Measurements from ENCODE around the gene CD99L2.

CD99L2 gene, protein sequence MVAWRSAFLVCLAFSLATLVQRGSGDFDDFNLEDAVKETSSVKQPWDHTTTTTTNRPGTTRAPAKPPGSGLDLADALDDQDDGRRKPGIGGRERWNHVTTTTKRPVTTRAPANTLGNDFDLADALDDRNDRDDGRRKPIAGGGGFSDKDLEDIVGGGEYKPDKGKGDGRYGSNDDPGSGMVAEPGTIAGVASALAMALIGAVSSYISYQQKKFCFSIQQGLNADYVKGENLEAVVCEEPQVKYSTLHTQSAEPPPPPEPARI

DNA sequence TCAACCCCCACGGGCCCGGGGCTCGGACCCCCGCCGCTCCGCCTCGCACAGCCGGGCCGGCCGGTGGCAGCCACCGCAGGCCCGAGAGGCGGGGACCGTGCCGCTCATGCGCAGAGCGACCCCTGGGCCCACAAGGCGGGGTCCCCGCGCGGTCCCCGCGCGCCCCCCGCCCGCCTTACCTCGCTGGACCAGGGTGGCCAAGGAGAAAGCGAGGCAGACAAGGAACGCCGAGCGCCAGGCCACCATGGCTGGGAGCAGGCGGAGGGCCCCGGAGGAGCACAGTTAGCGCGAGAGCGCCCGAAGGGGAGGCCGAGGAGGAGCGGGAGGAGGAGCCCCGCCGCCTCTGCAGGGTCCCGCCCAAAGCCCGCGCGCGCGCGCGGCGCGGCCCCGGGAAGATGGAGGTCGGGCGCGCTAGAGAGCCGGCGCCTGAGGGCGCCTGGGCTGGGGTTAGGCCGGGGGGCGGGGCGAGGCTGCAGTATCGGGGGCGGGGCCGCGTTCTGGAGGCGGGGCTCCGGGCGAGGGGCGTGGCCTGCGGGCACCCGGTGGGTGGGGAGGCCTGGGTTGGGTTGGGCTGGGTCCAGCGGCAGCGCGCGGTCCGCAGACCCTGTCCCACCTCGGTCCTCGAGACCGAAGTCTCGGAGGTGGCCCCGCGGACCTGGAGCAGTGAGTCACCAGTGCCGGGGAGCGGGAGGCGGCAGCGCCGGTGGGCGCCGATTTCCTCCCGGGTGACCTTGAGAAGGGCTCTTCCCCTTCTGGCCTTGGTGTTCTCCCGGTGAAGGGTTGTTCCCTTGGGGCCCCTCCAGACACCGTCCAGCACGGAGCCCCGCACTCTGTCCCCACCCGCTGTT lies at the start of gene CD99L2:
CD99L2 (minus strand) TSS at position 326 of the 848 bp plus-strand sequence; CDS start at position 246, 80 bp downstream.
- no peak for FAIRE-seq

DNA sequence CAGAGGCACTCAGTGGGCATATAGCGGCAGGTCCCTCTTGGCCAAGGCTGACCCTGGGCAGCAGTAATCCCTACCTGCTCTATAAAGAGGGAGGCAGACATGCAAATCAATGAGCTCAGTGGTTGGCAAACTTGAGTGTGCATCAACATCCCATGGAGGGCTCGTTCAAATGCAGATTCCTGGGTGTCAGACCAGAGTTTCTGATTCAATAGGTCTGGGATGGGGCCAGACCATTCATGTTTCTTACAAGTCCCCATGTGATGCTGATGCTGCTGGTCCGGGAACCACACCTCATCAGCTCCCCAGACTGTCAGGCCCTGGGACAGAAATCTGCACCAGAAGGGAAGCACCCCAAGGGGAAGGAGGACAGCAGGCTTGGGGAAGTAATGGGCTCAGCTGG lies 45.8 kb upstream of the CD99L2 start:
- FAIRE-seq, result no peak

DNA sequence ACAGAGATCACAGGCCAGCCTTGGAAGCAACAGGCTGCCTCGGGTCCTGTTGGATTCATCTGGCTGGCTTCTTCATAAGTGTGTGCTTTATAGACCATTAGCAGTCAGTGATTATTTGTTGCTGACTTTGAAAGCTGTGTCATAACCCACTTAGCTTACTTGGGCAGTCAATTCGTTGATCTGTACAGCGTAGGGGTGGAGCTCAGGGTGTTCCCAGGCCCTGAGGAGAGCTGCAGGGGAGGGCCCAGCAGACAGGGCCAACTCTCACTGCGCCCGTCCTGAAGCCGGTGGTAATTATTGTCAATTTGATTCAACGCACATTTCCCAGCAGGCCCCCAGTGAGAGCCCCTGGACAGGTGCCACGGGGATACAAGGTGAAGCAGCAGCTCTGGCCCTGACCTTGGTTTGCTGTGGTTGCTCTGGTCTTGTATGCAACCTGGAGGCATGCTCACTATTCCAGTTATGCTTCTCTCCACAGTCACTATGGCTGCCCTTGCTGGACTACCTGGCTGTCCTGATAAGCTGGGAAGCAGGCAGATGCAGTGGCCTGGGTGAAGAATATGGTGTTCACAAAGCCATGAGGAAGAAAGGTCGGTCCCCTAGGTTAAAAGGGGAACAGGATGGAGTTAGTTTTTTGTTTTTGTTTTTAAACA lies 44.6 kb upstream of the CD99L2 start:
- FAIRE-seq, result no peak

DNA sequence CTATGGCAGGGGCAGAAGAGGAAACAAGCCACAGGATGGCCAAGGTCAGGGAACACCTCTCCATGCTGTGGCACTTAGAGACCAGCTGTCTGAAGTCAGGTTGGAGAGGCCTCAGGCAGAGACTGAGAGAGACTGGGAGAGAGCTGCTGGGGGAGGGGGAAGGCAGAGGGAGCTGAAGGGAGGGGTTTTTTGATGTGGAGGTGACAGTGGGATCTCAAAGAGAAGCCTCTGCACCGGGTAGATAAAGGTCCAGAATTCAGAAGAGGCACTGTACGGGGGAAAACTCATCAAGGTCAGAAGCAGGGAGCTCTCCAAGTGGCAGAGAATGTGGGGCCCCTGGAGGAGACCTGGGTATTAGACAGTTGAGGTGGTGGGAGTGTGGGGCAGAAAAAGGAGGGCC lies 43.1 kb upstream of the CD99L2 start:
- no peak for FAIRE-seq

DNA sequence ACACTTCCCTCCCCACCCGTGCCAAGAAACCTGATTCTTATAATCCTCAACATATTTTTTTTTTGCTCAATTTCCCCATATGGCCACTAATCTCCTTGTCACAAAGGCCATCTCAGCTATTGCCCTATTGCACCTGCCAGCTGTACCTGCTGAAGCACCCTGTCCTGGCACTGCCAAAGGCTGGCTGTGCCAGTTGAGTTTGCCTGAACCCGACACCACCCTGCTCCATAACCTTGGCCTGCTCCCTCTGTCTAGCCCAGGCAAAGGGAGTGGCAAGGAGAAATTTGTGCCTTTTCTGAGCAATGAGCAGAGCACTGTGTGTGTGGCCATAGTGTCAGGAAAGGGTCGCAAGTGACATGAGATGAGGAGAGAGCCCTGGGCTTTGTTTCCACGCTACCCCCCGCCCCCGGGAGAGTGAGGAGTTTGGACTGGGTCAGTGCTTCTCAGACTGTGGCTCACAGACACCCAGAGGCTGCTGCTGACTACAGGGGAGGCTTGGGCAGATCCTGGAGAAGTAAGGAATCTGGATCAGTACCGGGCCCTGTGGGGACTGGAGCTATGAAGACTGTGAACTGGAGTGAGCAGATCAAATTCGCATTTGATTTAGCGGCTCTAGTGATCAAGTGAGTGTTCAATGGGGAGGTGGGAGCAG lies 42.5 kb upstream of the CD99L2 start:
- no peak for FAIRE-seq

DNA sequence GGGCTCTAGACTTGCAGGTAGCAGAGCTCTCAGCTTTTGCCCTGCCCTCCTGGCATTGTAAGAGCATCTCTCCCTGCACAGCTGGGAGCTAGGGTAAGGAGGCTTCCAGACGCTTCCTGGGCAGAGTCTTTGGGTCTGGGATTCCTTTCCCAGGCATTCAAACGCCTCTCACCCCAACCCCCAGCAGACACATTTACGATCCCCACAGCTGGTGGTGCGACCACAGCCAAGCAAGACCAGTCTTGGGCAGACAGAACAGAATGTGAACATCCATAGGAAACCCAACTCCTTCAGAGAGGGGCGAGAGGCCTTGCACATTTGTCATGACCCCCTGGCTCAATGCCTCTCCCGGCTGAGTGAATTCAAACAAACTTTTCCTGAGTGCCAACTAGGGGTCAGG lies 38.1 kb upstream of the CD99L2 start:
- FAIRE-seq, result no peak

DNA sequence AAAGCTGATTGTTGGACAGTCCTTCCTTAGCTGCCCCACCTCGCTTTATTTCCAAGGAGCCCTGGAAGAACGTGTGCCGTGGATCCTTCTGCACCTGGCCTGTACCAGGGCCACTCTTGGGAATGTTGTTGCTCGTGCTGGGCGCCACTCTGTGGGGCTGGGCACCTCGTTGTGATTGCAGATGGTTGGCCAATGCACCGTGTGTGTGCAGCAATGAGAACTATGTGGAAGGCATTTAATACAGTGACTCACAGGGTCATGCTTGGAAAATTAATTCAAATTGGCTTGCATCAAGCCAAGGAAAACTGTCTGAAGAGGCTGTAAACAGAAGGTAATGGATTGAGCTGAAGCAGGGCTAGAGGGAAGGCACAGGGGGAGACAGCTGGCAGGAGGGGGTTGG lies 37.0 kb upstream of the CD99L2 start:
- no peak for FAIRE-seq

DNA sequence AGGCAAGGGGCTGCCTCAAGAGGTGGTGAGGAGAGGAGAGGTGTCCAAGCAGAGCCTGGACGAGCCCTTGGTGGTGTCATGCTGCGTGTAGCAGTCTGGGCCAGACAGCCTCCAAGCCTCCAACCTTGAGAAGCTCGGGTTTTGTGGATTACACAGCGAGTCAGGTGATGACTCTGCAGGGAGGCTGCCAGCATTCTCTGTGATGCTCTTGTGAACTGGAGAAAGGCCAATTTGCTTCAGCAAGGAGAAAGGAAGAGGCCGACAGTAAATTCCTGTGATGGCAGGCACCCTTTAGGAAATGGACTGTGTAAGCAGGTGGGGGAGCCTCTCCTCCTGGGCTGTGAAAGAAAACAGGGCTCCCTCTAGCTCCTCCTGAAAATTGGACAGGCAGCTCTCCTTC lies 36.0 kb upstream of the CD99L2 start:
- no peak for FAIRE-seq

DNA sequence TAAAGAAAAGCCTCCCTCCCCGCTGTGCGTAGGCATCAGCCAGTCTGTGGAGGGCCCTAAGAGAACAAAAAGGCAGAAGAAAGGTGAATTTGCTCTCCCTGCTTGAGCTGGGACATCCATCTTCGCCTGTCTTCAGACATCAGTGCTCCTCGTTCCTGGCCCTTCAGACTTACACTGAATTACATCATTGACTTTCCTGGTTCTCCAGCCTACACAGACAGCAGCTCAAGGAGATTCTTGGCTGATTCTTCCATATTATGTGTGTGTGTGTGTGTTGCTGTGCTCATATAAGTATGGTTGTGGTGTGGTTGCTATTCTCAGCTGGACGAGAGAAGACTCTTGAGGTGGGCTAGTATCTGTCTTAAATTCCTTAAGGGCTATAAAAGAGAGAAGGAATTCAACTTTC lies 35.5 kb upstream of the CD99L2 start:
- no peak for FAIRE-seq

DNA sequence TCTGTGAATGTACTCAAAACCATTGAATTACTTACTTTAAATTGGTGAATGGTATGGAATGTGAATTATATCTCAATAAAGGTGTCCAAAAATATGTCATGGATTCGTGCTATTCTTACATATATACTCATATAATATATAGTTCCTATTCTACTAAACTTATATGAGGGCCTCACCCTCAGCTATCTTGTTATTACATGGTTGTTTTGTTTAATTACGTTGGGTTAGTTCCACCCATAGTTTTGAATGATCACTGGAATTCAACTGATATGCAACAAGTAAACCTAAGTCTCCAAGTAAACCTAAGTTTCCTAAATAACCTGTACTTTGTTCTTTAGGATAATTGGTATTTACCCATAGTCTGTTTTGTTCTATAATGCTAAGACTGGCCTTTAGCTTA lies 30.6 kb upstream of the CD99L2 start:
- no peak for FAIRE-seq

DNA sequence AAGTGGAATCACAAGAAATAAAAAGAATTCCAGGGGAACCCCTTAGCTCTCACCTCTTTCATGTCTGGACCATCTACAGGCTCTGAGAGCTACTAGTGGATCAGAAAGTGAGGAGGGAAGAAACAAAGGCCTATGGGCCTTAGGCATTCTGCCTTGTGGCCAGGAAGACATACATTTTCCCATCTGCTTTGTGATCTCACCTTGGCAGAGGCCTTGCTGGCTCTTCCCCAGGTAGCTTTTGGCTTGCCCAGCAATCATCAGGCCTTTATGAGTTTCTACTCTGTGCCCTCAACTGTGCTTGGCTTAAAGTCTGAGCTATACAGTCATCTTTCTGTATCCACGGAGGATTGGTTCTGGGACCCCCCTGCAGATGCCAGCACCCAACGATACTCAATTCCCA lies 28.3 kb upstream of the CD99L2 start:
- no peak for FAIRE-seq

DNA sequence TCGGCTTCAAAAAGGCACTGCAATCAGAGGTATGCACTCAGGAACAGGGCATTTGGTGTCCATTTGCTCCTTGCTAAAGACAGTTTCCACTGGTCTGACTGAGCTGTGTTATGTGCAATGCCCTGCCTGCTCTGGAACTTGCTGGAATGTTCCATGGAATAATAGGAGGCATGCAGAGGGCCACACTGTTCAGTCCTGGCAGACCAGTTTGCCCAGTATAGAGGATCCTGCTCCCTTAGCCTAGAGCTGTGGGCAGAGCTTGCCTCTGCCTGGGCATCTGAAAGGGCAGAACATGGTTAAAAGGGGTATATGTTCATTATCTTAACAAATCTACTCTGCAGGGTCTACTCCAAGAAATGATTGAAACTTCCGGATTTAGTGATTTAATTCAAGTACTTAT lies 27.8 kb upstream of the CD99L2 start:
- no peak for FAIRE-seq

DNA sequence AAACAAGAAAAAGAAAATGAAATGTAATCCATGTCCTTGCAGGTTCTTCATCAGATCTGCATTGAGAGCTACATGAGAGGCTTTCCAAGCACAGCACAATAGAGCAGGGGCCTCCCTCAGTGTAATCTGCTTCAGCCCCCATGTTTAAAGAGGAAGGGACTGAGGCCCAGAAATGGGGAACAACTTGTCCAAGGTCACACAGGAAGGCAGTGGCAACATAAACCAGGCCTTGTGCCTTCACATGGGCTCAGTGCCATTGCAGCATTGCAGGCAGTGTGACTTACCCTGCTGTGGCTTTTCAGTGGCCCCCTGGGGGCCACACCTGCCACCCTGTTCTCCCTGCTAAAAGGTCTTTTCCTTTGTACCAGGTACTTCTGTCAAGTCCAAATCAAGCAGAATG lies 20.9 kb upstream of the CD99L2 start:
- FAIRE-seq, result no peak

DNA sequence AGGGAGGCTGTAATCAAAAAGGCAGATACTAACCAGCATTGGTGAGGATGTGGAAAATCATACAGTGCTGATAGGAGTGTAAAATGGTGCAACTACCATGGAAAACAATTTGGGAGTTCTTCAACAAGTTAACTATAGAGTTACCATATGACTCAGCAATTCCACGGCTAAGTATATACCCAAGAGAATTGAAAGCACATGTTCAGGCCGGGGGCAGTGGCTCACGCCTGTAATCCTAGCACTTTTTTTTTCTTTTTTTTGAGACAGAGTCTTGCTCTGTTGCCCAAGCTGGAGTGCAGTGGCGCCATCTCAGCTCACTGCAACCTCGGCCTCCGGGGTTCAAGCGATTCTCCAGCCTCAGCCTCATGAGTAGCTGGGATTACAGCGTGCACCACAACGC lies 15.0 kb upstream of the CD99L2 start:
- FAIRE-seq, result no peak

DNA sequence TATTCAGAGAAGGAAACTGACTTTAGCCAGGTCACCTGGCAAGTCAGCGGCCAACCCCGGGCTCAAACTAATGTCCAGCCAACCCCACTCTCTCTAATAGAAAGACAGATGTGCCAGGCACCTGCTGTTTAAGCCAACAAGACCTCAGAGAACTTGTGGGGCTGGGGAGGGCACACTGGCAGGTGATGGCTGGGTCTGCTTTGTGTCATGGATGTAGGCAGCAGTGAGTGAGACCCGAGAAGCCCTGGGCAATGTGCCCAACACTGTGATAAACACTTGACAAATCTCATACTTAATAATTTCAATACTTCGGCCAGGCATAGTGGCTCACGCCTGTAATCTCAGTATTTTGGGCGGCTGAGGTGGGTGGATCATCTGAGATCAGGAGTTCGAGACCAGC lies 9.0 kb upstream of the CD99L2 start:
- no peak for FAIRE-seq

DNA sequence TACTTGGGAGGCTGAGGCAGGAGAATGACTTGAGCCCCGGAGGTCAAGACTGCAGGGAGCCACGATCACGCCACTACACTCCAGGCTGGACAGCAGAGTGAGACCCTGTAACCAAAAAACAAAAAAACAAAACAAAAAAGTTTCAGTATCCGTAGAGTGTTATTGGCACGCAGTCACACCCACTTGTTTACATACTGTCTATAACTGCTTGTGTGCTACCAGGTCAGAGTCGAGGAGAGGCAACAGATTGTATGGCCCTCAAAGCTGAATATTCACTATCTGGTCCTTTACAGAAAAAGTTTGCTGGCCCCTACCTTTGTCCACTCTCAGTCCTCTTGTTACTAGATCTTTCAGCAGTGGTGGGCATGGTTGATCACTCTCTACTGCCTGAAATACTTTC lies 8.2 kb upstream of the CD99L2 start:
- FAIRE-seq, result no peak

DNA sequence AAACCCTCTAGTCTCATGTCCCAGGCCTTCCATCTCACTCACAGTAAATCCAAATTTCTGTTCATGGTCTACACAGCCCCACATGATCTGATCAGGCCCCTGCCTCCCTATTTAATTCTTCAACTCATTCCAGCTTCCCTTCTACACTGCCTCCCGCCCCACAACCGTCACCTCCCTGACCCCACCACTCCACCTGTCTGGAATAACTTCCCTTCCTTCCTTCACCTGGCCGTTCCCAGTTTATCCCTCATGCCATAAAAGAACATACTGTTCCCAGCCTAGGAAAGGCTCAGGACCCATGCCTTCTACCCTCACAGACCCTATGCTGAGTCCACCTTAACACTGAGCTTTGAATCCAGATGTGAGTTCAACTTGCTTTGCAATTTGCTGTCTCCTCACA lies 6.8 kb upstream of the CD99L2 start:
- FAIRE-seq, result no peak

DNA sequence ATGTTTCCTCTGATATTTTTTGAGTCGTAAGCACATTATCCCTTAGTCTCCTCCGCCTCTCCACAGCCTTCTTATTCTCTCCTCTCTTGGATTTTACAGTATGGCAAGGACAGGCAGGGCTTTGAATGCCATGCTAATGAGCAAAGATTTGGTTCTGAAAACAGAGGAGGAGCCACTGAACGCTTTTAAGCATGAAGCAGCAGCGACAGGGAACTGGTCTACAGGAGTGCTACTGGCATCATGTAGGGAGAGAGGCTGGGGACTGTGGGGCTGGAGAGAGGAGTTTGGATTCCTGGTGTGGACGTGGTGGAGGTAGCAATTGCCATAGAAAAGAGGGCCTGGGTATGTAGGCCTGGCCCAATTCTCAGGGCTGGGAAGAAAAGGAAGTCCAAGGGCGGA lies 4.6 kb upstream of the CD99L2 start:
- FAIRE-seq, result no peak

DNA sequence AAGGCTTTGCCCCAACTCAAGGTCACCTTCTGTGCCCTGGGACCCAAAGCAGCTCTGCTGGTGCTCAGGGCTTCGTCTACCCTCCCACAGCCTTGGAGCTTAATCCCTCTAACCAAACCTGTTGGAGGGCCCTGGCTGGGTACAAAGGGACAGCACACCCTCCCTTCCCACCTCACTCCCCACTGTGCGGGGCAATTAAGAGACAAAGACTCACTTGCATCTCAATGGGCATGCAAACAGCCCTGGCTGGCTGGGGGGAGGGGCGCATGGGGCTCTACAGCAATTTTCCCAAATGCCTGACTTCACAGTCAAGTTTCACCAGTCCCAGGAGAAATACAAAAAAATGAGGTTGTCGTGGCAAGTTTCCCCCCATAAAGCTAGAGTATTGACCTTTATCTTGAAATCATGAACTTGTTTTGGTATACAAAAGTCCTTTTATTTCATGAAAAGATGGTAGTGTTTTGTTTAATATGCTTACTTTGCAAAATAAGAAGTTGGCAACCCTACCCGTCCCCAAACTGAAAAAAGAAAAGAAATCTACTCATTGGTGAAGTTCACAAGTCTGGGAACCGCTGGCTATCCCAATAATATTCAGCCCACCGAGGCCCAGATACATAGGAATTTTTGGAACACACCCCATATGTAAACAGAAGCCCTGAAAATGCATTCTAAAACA lies 4.1 kb upstream of the CD99L2 start:
- FAIRE-seq, result no peak

DNA sequence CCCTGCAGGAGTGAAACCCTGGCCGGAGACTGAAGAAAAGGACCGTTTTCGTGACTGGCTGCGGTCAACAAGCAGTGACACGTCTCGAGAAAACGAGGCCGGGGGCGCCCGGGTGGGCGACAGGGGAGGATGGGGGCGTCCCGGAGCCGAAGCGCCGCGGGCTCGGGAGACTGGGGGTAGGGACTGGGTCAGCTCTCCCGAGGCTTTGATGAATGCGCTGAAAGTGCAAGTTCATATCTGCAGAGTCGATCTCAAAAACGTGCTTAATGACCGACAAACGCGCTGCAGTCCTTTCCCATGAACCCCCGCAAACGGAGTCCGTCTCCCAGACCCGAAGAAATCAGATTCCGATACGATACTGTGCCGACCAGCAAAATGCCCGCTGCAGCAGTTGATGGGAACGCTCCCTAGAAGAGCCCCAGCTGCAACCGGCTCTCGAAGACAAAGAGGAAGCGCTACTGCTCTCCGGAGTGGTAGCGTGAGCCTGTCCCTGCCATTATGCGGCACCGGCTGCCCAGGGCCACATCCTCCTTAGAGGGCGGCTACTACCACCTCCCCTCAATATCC lies 806 bp upstream of the CD99L2 start:
- FAIRE-seq, result no peak

DNA sequence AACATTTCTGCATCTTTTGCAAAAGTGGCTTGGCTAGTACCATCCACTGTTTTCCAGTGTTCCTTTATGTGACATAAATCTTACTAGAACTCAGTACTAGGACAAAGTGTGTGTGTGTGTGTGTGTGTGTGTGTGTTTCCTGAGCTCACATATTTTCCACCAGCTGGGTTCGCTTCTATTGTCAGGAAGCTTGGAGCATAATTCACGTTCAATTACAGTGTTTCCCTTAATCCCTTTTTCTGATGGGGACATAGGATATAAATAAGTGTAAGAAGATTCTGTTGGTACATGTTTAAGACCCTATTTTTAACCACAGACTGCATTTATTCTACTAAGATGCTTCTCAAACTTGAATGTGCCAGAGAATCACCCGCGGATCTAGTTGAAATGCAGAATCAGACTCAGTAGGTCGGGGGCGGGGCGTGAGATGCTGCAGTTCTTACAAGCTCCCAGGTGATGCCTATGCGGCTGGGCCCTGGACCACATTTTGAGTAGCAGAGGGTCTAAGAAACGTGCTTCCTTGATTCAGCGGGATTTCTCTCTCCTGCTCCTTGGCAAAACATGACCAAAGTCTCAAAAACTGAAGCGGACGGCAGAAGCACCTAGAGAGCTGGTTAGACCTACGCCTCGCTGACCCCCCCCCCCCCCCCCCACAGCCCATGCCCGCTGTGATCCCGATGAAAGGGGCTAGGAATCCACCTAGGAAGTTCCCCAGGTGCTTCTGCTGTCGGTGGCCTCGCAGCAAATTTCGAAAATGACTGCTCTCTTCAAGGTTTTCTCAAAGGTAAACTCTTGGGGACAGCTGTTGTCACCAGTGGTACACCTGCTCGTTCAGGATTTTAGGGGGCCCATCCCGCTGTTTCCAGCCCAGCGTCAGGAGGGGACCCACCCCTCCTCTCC lies 797 bp downstream of the CD99L2 start:
- FAIRE-seq, result no peak

All from endometrium (tissue), 2 donors.